Activated CD4-positive, alpha-beta T cell treated with anti-CD3 and anti-CD28 coated beads, Interleukin-2, amount 50 U/mL, for 1 hour (primary cell): ENCODE results near the gene C1GALT1.
"Not testable (repeated sequence)": the region's sequence is repeated elsewhere in the genome, so short reads cannot be mapped to it uniquely, and the experiment has no call there.

Experiments
- DNase-seq: peaks from one replicate; pipeline ENCODE4 v3.0.0-alpha.2; 2020

C1GALT1 gene

DNA sequence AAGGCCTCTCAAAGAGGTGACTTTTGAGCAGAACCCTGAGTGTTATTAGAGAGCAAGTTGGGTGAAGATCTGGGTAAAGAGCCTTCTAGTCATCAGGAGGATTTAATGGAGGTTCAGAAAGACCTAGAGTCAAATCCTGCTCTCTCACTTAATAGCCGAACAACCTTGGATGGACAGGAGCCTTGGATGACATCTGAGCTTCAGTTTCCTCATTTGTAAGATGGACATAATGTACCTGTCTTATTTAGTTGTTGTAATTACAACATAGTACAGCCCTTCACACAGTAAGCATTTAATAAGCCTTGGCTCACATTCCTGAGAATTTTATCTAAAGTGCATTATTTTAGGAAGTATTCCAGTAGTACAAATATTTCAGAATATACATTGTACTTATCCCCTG, 57.0 kb downstream of the C1GALT1 start:
- no peak for DNase-seq

DNA sequence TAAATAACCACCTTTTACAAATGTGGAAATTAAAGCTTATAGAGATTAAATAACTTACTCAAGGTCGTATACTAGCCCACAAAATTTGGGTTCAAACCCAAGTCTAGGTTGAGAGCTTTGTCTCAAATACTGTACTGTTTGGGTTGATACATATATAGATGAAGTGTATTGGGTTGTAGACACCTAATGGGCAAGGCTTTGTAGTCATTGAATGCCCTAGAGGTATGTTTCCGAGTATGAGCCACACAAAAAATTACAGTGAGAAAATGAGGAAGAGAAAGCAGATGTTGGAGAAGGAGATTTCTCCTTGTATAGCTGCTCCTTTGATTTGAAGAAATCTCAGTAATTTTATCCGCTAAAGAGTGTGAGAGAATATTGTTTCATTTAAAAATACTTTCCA, 60.6 kb downstream of the C1GALT1 start:
- DNase-seq, result no peak

DNA sequence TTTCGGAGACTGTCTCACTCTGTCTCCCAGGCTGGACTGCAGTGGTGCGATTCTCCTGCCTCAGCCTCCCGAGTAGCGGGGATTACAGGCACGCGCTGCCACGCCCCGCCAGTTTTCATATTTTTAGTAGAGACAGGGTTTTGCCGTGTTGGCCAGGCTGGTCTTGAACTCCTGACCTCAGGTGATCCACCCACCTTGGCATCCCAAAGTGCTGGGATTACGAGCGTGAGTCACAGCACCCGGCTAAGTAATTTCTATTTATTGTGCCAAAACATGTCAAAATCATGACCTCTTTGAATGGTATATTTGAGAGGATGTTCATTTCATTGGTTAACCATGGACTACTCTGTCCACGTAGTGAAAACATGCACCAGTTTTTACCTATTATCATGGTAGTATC, 62.9 kb downstream of the C1GALT1 start:
- not testable (repeated sequence) for DNase-seq

DNA sequence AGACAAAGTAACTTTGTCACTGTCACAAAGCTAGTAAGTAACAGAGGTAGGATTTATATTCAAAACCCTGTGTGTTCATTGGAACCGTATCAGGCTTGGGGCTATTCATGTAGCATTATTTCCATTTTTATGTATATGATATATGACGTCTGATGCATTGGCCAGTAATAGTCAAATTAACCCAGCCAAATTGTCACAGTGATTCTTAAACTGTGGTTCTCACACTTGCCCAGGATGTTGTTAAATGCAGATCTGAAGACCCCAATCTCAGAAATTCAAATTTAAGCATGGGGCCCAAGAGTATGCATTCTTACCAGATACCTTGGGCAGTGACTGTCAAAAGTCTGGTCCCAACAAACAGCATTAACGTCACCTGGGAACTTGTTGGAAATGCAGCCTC, 63.9 kb downstream of the C1GALT1 start:
- no peak for DNase-seq

DNA sequence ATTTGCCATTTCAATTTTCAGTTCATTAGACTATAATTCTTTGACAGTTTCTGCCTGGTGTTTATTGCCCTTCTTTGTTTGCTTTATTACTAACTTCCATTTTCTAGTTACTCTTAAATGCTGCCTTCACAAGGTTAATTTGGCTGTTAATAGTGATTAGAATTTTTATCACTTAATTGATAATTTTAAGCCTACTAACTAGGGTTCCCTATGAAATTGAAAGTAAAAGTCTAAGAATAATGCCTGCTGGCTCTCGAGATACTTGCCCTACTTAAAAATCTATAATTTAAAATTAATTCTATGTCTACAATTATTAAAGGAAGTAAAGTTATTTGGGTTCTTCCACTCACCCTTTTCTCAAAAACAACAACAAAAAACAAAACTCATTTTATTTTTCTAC, 65.3 kb downstream of the C1GALT1 start:
- DNase-seq, result no peak

DNA sequence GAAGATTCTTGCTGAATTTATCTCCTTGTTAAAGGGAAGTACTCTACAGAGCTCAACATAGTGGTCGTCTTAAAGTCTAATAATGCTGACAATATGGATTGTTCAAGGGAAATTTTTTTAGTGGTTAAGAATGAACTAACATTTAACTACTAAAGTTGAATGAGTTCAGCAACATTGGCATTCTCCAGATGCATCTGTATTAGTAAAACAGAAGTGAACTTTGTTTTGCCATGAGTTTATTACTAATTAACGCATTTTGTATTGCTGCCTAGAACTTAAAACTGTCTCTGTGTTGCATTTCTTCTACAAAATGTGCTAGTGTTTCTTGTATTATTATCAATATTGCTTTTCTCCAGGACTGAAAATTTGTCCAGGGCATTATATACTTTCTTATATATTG, 67.5 kb downstream of the C1GALT1 start:
- no peak for DNase-seq

DNA sequence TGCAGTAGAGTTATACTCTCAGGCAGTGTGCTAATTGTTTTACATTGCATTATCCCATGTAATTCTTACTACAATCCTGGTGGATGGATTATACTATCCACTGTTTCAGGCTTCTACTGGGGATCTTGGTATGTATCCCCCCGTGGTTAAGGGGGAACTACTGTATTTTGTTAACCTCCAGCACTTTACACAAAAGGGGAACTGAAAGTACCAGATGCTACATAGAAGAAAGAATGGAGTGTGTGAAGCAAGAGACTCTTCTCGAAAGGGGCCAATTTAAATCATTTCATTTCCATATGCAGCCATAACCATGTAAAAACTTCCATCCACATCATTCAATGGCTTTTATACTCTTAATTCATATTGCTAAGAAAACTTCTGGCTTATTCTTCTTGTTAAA, 69.4 kb downstream of the C1GALT1 start:
- DNase-seq, result no peak

DNA sequence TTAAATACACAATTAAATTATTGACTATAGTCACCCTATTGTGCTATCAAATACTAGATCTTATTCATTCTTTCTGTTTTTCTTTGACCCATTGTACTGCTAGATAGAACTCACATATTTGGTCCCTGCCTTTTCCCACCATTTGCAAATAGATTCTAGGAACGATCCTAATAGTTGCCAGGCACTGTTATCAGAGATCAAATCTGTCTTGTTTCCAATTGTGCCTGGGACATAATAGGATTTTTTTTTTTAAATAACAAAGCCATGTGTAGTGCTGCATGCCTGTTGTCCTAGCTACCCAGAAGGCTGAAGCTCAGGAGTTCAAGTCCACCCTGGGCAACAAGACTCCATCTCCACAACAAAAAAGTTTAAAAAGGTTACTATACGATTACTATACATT, 72.0 kb downstream of the C1GALT1 start:
- no peak for DNase-seq

DNA sequence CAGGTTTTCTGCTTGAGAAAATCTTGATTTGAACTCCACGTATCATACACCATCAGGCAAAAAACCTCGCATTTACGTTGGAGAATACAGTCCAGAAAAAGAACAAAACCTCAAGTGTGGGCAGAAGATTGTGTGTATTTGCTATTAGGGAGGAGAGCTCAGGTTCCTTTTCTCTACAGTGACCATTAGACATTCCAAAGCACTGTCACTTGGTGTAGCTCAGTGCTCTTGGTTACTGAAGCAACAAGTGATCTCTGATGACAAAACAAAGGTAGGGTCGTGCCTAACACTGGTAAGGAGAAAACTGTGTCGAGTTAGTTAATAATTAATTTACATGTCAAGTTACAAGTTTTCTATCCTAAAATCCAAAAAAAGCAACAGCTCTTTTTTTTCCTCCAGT, 72.6 kb downstream of the C1GALT1 start:
- DNase-seq, result no peak

DNA sequence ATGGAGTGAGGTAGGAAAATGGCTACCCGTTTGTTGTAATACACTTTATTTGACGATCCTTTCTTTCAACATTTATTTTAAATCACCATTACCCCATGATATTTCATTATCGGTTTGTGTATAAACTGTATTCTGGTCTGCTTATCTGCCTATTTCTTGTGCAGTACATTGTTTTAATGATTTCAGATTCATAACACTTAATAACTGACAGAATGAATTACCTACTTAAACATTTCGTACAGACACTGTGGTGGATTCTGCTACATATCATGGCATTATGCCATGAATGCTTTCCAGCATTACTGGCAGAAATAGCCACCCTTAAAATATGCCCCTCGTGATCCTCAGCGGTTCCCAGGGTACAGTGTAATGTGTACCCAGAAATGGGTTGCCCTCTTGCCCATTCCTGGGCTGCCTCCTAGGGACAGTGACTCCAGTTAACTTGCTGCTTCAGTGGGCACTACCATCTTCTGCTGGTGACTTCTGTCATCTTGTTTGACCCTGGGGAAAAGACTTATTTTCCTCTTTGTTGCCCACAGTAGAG, 74.5 kb downstream of the C1GALT1 start:
- DNase-seq, result no peak

DNA sequence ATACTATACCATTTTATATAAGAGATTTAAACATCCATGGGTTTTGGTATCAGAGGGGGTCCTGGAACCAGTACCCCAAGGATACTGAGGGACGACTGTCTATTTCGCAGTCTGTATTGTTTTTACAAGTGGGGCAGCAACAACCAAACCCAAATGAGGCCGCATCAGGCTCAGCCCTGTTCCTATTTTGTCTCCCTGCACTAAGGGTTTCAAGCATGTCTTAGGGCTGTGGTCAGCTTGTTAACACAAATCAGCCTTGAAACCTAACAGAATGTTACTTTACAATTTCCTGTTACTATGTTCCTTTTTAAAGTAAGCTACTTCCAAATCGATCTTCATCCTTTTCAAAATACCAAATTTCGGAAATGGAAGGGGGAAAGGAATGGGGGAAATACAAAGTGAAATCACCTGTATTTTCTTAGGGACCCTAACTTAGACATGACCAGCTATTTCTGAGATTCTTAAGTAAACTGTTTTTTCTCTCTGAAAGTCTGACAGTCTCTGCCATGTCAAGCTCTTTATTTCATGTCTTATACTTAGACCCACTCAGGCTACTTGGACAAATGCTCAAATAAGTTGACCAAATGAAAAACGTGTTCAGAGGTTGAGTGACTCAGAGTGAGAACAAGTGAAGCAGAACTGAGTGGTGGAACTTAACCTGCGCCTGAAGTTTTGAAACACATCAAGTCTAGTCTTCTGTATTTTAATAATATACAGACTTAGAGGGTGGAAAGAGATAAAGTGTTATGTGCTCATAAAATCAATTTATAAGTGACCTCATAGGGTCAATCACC, 75.8 kb downstream of the C1GALT1 start:
- DNase-seq, result no peak

DNA sequence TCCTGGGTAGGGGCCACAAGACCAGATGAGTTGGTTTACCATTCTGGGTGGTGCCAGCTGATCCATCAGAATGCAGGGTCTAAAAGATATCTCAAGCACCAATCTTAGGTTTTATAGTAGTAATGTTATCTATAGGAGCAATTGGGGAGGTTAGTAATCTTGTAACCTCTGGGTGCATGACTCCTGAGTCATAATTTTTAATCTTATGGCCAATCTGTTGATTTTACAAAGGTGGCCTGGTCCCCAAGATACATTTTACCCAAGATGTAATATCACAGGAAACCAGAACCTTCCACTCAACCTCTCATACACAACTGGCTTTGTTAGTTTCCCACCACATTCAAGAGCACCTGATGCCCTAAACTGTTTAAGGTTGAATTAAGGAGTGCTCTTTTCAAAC, 79.5 kb downstream of the C1GALT1 start:
- no peak for DNase-seq

DNA sequence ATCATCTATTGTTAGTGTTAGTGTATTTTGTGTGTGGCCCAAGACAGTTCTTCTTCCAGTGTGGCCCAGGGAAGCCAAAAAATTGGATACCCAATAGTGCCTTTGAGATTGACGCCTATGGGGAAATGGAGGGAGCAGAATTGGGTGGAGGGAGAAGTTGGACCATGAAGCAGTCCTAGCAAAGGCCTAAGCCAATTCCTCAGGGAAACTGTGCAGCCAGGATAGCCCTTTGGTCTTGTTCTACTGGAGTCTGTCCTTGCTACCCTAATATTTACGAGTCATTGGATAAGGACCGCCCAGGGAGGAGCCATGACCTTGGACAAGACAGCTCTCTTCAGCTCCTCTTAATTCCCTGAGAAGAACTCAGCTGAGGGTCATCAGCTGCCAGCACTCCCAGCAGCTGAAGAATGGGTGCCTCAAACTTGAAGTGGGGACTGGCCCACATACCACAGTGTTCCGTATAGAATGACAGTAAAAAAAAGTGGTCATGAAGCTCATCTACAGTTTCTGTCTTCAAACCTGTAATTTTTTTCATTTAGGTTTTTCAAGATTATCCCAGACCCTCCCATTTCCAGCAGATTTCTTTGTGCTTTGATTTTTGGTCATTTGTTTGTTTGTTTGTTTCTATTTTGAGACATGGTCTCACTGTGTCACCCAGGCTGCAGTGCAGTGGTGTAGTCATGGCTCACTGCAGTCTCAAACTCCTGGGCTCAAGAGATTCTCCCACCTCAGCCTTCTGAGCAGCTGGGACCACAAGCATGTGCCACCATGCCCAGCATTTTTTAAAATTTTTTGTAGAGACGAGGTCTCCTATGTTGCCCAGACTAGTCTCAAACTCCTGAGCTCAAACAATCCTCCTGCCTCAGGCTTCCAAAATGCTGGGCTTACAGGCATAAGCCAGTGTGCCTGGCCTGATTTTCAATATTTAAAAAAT, 81.2 kb downstream of the C1GALT1 start:
- no peak for DNase-seq

DNA sequence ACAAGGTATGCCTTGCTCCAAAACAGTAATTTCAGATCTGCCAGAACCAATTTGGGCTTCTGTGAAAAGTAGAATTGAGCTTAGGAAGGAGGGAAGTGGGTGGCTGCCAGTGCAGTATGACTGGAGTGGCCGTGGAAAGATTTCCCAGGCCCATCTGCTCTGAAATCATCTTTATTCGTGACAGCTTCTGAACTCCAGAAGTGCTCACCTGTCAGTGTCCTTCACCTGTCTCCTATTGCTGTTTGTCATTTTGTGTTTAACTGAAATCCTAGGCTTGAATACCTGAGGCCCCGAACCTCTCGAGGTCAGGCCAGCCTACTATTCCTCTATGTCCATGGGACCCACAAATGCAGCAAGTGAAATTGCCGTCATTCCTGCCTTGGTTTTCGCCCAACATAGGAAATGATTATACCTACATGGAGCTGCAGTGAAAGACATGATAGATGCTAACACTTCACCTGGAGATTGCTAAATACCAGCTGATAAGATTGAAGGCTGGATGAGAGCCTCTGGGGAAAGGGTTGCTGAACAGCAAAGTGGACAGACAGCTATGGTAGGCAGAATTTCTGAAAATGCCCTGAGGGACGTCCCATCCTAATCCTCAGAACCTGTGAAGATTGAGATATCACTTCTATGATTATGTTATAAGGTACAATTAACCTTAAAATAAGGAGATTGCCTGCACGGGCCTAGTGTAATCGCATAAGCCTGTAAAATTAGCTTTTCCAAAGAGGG, 82.1 kb downstream of the C1GALT1 start:
- DNase-seq, result no peak

DNA sequence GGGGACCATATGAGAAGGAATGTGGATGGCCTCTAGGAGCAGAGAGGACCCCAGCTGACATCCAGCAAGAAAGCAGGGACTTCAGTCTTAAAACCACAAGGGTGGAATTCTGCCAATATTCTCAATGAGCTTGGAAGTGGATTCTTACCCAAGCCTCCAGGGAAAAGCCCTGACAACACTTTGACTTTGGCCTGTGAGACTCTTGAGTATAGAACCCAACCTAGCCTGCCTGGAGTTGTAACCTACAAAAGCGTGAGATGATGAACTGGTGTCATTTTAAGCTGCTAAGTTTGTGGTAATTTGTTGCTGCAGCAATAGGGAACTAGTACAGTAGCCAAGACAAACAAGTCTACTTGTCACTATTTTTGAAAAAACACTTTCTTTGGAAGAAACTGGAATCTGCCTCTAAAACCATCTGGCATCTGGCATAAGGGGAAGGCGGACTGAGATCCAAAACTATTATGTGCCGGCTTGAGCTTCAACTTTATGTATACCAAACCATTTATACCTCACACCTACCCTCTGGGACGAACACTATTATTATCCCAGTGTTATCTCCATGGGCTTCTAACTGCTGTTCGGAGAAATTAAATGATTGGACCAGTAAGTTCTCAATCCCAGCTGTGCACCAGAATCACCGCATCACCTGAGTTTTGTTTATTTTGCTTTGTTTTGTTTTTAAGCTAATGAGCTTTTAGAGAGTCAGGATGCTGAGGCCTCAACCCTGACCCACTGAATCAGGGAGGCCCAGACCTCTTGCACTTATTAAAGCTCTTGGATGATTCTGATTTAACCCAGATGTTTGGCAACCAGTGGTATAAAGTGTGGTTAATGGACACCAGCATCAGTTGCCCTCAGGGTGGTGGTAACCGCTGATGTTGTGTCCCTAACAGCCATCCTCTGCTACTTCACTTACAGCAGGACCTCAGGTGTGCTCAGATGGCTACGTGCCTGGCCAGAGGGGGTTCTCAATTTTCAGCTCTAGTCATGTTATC, 83.0 kb downstream of the C1GALT1 start:
- DNase-seq, result no peak

DNA sequence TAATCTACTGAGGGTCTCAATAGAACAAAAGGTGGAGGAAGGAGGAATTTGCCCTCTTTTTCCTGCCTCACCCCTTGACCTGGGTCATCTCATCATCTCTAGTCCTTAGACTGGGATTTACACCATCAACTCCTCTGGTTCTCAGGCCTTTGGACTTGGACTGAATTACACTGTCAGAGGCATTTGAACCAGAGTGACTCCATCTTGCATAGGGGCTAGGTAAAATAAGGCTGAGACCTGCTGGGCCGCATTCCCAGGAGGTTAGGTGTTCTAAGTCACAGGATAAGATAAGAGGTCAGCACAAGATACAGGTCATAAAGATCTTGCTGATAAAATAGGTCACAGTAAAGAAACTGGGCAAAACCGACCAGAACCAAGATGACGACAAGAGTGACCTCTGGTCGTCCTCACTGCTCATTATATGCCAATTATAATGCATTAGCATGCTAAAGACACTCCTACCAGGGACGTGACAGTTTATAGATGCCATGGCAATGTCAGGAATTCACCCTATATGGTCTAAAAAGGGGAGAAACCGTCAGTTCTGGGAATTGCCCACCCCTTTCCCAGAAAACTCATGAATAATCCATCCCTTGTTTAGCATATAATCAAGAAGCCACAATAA, 84.0 kb downstream of the C1GALT1 start:
- no peak for DNase-seq

DNA sequence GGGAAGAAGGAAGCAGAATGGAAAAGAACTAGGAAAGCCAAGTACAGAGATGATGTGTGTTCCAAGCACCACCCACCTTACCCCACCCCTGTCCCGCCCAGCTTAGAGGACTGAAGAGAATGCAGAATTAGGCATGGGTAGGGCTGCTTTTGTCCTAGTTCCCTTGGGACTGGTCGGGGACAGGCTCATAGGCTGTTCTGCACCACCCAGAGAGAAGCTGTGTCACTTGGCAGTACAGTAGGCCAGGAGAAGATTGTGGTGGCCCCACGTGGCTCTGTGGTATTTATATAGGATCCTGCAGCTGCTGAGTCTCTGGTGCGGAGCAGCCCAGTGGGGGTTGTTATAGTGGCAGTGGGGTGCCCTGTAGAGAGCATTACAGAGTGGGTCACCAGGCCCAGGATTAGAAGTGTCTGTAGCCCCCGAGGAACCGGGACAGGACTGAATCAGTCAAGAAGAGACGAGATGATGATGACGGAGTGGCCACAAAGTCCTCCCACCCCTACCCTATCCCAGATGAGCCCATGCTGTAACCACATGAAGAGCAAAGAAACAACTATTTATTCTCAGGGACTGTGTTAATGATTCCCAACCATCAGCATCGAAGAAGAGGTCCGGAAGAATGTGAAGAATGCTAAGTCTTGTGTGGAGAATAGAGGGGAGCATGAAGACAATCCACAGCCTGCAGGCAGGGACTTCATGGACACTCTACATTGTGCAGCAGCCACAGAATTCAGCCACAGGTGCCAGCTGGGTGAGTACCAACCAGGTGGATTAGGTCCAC, 88.9 kb downstream of the C1GALT1 start:
- DNase-seq, result no peak

DNA sequence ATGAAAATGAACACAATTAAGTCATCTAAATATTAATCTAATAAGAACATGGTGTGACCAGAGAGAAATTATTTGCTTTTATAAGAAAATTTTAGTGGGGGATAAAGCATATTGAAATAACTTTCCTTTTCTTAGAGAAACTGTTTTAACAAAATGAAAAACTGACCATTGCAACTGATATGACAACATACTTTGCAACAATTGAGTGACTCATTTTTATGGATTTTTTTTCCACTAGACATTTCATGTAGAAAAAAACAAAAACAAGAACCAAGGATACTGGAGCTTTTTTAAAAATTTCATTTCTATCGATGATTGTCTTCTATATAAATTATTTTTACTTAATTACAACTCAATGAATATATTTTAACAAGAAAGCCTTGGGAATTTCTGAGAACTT, 90.0 kb downstream of the C1GALT1 start:
- DNase-seq, result no peak

DNA sequence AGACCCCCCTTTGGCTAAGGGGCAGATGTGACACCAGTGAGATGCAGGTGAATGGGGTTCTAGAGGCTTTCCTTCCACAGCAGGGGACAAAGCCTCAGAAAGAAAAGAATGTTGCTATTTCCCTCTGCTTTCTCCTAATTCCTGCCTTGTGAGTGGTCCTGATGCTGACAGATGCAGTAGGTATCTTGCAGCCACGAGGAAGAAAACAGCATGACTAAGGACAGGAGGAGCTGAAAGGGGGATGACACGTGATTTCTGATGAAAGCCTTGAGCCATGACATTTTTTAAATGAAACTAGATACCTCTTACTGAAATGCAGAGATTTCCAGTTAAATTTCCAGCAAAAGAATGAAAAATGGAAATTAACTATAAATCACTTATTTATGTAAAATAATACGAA, 92.4 kb downstream of the C1GALT1 start:
- no peak for DNase-seq

DNA sequence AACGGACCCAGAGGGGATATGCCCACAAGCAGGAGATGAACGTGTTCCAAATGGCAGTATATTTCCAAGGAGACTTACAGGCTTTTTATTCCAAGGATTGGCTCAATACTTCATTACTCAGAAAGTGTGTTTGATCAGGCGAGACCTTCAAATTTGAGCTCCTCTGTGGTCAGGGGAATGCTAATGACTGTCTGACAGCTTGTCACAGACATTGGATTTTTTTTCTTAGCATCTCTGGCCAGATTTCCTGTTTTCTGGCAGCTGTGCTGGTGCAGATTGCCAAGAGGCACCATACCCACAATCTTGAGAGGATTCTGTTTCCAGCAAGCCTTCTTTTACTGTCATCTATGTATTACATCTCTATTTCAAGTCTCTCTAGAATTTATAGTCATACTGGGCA, 93.8 kb downstream of the C1GALT1 start:
- DNase-seq, result no peak
